NCI-H446 (cell line): ENCODE measurements around the gene CARD8.
"Not testable (repeated sequence)": the region's sequence is repeated elsewhere in the genome, so short reads cannot be mapped to it uniquely, and the experiment has no call there.

Experiments
- DNase-seq, 2 experiments: peaks; one replicate each; lab custom pipeline; 2025; lab: John Stamatoyannopoulos, UW

Gene CARD8

DNA sequence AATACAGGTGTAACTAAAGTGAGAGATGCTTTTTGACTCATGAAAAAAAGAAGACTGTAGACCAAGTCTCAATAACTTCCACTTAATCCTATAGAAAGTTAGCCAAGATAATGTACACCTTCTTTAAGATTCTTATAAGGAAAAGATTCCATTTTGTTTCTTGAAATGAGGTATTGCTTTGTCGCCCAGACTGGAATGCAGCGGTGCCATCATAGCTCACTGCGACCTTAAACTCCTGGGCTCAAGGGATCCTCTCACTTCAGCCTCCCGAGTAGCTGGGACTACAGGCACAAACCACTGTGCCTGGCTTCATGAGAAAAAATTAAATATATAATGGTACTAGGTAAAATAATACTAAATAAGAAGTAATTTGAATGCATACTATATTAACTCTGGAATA, 3.3 kb upstream of the CARD8 start:
- DNase-seq: not testable (repeated sequence)

- no peak for DNase-seq
Measured at GRCh38 chr19:48258350-48258749, 2.6 kb upstream of the CARD8 start.

- no peak for DNase-seq
Measured at GRCh38 chr19:48254529-48254970, 1.2 kb downstream of the CARD8 start.

- no peak for DNase-seq
Measured at GRCh38 chr19:48253999-48254398, 1.7 kb downstream of the CARD8 start.

DNA sequence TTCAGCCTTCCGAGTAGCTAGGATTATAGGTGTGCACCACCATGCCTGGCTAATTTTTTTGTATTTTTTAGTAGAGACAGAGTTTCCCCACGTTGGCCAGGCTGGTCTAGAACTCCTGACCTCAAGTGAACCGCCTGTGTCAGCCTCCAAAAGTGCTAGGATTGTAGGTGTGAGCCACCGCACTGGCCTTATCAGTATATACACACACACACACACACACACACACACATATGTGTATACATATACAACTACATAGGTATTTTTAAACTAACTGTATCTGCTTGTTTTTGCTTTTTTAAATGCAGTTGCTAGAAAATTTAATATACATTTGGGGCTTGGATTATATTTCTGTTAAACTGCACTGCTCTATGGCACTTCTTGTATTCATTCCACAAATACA, 3.1 kb downstream of the CARD8 start:
- DNase-seq: no peak

DNA sequence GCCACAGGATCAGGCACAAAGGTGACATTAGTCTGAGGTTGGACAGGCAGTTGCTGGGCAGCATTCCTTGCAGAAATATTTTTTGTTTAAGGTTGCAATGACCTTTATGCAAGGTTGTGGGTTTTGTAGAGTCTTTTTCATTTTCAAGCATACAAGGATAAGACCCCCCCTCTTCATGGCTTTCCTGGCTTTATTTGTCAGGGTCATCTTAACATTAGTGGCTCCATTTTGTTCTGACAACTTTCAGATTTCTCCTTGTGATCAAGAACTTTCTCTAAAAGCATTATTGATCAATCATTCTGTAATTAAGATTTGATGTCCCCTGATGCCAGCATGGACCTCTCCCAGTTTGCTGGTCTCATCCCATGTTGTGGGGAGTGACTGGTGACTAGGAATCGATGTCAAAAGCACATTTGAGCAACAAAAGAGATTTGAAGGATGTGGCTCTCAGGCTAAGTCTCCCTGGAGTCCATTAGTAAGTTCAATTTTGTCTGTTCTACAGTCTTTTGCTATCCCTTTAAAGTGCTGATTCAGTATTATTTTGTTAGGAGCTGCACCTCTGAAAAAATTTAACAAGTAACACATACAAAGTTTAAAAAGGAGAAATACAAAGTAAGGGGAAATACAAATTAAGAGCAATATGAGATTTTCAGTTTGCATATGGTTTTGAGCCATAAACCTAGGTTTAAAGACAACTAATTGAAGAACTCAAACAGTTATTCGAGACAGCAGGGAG, 5.3 kb downstream of the CARD8 start:
- DNase-seq: no peak

DNA sequence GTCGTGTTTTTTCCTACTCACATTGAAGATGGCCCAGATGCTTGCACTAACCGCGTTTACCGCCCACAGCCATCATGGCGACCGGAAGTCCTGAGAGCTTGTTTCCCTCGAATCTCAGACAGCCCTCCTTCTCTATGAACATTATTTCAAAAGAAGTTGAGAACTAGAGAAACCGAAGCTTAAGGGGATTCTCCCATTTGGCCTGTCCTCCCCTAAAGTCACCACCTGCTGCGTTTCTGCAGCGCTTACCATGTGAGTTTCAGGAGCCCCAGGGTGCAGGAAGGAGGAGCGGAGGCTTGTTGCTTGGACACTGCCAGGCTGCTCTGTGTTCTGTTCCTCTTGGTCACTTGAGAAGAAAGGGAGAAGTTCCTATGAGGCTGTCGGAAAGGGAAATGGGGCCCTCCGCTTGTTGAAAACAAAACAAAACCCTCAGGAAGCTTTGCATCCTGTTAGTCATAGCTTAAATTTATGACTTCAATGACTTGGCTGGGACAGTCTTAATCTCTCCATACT, 6.2 kb downstream of the CARD8 start:
- DNase-seq: no peak

GRCh38 chr19:48248081-48248833, 7.5 kb downstream of the CARD8 start:
- no peak for DNase-seq

GRCh38 chr19:48247212-48247611, 8.5 kb downstream of the CARD8 start:
- no peak for DNase-seq

DNA sequence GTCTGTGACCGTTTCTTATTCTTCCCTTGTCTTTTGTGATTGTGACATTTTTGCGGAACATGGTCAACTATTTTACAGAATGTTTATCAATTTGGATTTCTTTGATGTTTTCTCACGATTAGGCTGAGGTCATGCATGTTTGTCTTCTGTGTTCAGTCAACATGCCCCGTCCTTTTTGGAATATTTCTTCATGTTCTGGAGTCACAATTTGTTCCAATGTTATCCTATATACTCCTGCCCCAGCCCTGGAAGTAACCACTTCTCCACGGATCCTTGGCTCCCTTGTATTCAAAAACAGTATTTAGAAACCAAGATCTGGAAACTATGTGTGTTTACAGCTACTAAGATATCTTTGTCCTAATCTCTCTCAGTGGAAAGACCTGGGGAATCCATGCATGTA, 9.6 kb downstream of the CARD8 start:
- DNase-seq: no peak

DNA sequence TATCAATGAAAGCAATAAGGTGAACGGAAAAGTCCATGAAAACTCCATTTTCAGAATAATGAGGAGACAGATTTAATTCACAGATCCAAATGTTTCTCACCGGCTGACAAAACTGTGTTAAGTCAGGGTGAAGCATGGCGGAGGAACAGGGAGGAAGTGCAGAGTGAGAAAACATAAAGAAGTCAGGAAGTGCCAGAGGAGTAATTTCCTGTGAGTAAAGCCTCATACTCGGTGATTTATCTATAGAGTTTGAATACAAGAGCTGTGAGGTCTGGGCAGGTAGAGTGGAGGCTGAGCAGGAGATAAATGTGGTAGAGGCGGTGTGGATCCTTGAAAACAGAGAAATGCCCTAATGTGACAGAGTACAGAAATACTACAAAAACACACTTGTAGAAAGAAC, 11.4 kb downstream of the CARD8 start:
- DNase-seq: no peak

DNA sequence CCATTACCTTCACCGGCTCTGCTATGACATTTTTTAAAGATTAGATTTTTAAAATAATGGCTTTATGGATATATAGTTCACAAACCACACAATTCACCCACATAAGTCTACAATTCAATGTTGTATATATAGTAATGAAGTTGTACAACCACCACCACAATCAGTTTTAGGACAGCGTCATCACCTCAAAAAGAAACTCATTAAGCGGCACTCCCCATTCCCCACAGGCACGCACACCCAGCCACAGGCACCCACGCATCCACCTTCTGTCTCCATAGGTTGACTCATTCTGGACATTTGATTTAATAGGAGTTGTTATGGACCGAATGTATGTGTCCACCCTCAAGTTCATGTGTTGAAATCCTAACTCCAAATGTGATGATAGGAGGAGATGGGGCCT, 13.9 kb downstream of the CARD8 start:
- not testable (repeated sequence) for DNase-seq

GRCh38 chr19:48239582-48240141, 16.1 kb downstream of the CARD8 start:
- no peak for DNase-seq

GRCh38 chr19:48239120-48239519, 16.6 kb downstream of the CARD8 start:
- DNase-seq: no peak

GRCh38 chr19:48237057-48237456, 18.7 kb downstream of the CARD8 start:
- DNase-seq: no peak

DNA sequence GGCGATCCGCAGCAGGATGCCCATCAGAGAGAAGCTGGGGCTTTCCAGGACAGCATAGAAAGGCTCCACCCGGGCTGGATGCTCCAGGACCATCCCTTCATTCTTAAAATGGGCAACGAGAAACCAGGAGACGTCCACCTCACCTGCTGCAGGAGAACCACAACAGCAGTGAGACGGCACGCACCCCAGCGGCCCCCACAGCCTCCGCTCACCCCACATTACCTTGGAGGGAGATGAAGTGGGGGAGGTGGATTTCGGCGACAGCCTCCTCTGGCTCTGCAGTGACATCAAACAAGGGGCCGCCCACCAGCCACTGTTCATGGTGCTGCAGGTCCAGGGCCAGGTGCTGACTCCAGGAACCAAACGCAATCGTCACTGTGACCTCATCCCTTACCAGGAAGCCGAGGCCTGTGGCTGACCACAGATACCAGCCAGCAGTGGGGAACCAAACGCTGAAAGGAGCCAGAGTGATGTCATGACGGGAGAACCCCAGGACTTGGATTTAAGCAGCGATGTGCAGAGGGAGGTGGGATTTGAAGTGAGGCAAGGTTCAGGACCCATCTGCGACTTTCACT, 25.1 kb downstream of the CARD8 start:
- DNase-seq: no peak

DNA sequence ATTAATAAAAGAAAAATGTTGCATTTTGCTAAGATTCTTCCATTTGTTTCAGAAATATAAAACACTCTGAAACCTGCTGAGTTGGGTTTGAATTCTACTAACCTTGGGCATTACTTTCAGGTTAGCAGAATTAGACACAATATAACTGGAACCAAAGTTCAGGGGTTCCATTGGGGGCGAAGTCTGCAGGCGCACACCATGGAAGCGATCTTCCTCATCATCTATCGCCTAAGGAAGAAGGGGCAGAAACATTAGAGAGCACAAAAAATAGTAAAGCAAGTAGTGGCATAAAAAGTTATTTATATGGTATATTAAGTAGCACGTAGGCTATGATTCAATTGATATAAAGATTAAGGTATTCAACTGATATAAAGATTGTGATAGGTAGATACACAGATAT, 34.1 kb downstream of the CARD8 start:
- DNase-seq: no peak

DNA sequence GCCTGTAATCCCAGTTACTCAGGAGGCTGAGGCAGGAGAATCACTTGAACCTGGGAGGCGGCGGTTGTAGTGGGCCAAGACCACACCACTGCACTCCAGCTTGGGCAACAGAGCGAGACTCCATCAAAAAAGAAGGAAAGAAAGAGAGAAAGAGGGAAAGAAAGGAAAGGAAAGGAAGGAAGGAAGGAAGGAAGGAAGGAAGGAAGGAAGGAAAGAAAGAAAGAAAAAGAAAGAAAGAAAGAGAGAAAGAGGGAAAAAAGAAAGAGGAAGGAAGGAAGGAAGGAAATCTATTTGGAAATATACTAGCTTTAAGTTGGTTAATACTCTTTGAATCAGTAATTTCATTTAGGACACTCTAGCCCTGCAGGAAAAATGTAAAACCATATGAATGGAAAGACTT, 34.9 kb downstream of the CARD8 start:
- not testable (repeated sequence) for DNase-seq

GRCh38 chr19:48218997-48219396, 36.7 kb downstream of the CARD8 start:
- no peak for DNase-seq

DNA sequence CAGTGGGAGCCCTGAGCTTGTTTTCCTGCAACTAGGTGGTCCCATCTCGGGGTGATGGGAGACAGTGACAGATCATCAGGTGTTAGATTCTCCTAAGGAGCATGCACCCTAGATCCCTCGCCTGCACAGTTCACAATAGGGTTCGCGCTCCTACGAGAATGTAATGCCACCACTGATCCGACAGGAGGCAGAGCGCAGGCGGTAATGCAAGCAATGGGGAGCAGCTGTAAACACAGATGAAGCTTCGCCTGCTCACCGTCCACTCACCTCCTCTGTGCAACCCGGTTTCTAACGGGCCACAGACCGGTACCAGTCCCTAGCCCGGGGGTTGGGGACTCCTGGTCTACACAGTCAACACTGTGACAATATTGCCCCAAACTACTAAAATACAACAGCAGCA, 38.8 kb downstream of the CARD8 start:
- no peak for DNase-seq

GRCh38 chr19:48213959-48214358, 41.8 kb downstream of the CARD8 start:
- no peak for DNase-seq

- no peak for DNase-seq
Measured at GRCh38 chr19:48210005-48210404, 45.7 kb downstream of the CARD8 start.
